ENCODE results near the gene SERPINE3. TPM values are rescaled to one million over a fixed set of nuclear protein-coding genes. Genes with fewer than 3 reads are reported as not detected.

SERPINE3 gene
- total and polyA plus RNA-seq, 5 donors from 2014 or later: not detected

DNA sequence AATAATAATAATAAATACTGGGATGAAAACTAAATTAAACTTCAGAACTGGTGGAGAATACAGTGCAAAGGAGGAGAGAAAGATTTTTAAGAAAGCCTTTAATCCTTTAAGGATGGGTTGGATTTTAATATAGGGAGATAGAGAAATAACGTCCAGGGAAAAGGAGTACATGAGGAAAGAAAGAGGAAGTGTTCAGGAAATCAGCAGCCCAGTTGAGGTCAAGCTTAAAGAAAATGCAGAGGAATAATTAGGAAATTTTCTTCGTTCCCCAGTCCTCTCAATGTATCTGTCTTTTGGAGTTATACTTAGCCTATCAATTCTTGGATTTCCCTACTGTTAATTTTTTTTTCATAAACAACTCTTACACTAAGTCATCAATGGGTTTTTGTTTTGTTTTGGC lies 65.7 kb downstream of the SERPINE3 start:
- H3K36me3 ChIP-seq (ENCODE audit: control insufficient read depth, insufficient read depth, low read length): peaks cover 13% of the 10 kb centered on the region
- H3K27me3 Mint-ChIP-seq: no peaks in the 10 kb centered on the region
- peaks cover 46 to 68% (median 55%) of the 10 kb centered on the region in 4 donors for H3K4me1 Mint-ChIP-seq
- no peaks in the 10 kb centered on the region for H3K9me3 ChIP-seq (ENCODE audit: control insufficient read depth in 2 of 2, low read length in 2 of 2)
- DNase-seq (no peak), ATAC-seq (ENCODE audit: low read depth in 2 of 2) (no peak)
- no peaks in the 10 kb centered on the region for H3K27me3 ChIP-seq (ENCODE audit: control insufficient read depth, insufficient read depth, low read length)
- no peak overlapping the region for H3K27ac ChIP-seq (ENCODE audit: insufficient read depth, low read length, poor library complexity, severe bottlenecking)
- peaks cover 42% of the 10 kb centered on the region for H3K36me3 Mint-ChIP-seq
- no peak overlapping the region for H3K4me3 ChIP-seq (ENCODE audit: low read depth, low read length)
- H3K4me1 ChIP-seq (ENCODE audit: control insufficient read depth, insufficient read depth, low read length, poor library complexity, severe bottlenecking): peaks cover 6% of the 10 kb centered on the region
- no peak overlapping the region for H3K4me3 Mint-ChIP-seq
- H3K27ac Mint-ChIP-seq: peak overlapping the region in 1 of 3 donors; percentile 72
- peaks cover 0 to 2% (median 0%) of the 10 kb centered on the region in 7 donors for H3K9me3 Mint-ChIP-seq

DNA sequence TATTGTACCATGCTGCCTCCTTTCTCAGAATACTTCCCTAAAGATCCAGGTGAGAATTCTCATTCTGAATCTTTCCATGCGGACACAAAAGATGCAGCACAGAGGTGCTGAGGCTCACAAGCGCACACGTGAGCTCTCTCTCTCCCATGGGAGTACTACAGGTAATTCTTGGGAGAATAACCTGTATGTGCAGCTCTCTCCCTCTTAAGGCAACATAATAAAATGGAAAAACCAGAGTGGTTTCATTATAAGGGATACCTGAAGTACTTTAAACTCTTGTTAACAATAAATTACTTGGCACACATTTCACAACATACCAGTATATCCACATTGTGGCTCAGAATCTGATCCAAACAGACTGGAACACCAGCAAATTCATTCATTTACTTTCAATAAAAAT lies 72.9 kb downstream of the SERPINE3 start:
- DNase-seq (no peak), ATAC-seq (ENCODE audit: low read depth in 2 of 2) (no peak)
- H3K27me3 Mint-ChIP-seq: no peaks in the 10 kb centered on the region
- peaks cover 18% of the 10 kb centered on the region for H3K36me3 ChIP-seq (ENCODE audit: control insufficient read depth, insufficient read depth, low read length)
- H3K27me3 ChIP-seq (ENCODE audit: control insufficient read depth, insufficient read depth, low read length): no peaks in the 10 kb centered on the region
- H3K9me3 ChIP-seq (ENCODE audit: control insufficient read depth in 2 of 2, low read length in 2 of 2): peaks cover 0 to 12% of the 10 kb centered on the region in 2 experiments
- H3K27ac Mint-ChIP-seq: peak overlapping the region in 1 of 3 donors; percentile 16
- peaks cover 0 to 14% (median 5%) of the 10 kb centered on the region in 7 donors for H3K9me3 Mint-ChIP-seq
- H3K4me3 ChIP-seq (ENCODE audit: low read depth, low read length): no peak overlapping the region
- no peak overlapping the region for H3K4me3 Mint-ChIP-seq
- no peak overlapping the region for H3K27ac ChIP-seq (ENCODE audit: insufficient read depth, low read length, poor library complexity, severe bottlenecking)
- peaks cover 42 to 58% (median 55%) of the 10 kb centered on the region in 4 donors for H3K4me1 Mint-ChIP-seq
- peaks cover 40% of the 10 kb centered on the region for H3K36me3 Mint-ChIP-seq
- no peaks in the 10 kb centered on the region for H3K4me1 ChIP-seq (ENCODE audit: control insufficient read depth, insufficient read depth, low read length, poor library complexity, severe bottlenecking)

Other genes starting within 250 kb of the SERPINE3 start
- gene C13orf42, start 228.4 kb upstream of the SERPINE3 start, total RNA-seq: not detected
- gene C13orf42, start 228.4 kb upstream of the SERPINE3 start, polyA plus RNA-seq: not detected
- not detected for gene FAM124A, start 117.3 kb upstream of the SERPINE3 start, total RNA-seq
- not detected for gene FAM124A, start 117.3 kb upstream of the SERPINE3 start, polyA plus RNA-seq
- gene INTS6, start 113.3 kb downstream of the SERPINE3 start, total RNA-seq: 62.0 TPM
- gene INTS6, start 113.3 kb downstream of the SERPINE3 start, polyA plus RNA-seq: 10 to 100 TPM; 19.3 to 24.9 (median 20.9) TPM
- gene WDFY2, start 244.8 kb downstream of the SERPINE3 start, total RNA-seq: 26.2 TPM
- 1 to 10 TPM; 4.0 to 8.2 (median 4.8) TPM for gene WDFY2, start 244.8 kb downstream of the SERPINE3 start, polyA plus RNA-seq